IgD-negative memory B cell (primary cell): Measurements from ENCODE around the gene TLK1. TPM values are rescaled to one million over a fixed set of nuclear protein-coding genes. Genes with fewer than 3 reads are reported as not detected.
A peak's percentile ranks its signal among the peaks of the same experiment; 100 is the strongest.
"Not testable (repeated sequence)": the region's sequence is repeated elsewhere in the genome, so short reads cannot be mapped to it uniquely, and the experiment has no call there.

ENCODE experiments used
- H3K27ac Mint-ChIP-seq, 3 donors: one replicate each; pipeline ENCODE4 v1.8.0; 2020 to 2022; ENCODE audit warnings: mild to moderate bottlenecking in 3 of 3, mixed read lengths in 3 of 3, moderate library complexity in 1 of 3
- H3K27me3 Mint-ChIP-seq: one replicate; pipeline ENCODE4 v1.8.0; 2021; ENCODE audit warnings: mixed read lengths
- H3K36me3 Mint-ChIP-seq: one replicate; pipeline ENCODE4 v1.8.0; 2020; ENCODE audit warnings: mild to moderate bottlenecking, mixed read lengths
- H3K4me1 Mint-ChIP-seq, 3 donors: one replicate each; pipeline ENCODE4 v1.8.0; 2020 to 2022; ENCODE audit warnings: mixed read lengths in 3 of 3, mild to moderate bottlenecking in 1 of 3
- H3K4me3 Mint-ChIP-seq, 4 donors: one replicate each; pipeline ENCODE4 v1.8.0; 2020 to 2022; ENCODE audit warnings: mild to moderate bottlenecking in 4 of 4, mixed read lengths in 4 of 4, moderate library complexity in 3 of 4
- H3K9me3 Mint-ChIP-seq, 3 donors: one replicate each; pipeline ENCODE4 v1.8.0; 2020 to 2021; ENCODE audit warnings: mixed read lengths in 3 of 3, mild to moderate bottlenecking in 1 of 3
- polyA plus RNA-seq: library from polyadenylated mRNA; unstranded; fragments of 300-500 nt; fragmentation: Illumina TruSeq; gene quantifications from one replicate; pipeline ENCODE4 v1.2.3, GENCODE V29; 2021

TLK1 gene
- polyA plus RNA-seq, 1 donor from 2014 or later = 104 TPM

- H3K27me3 Mint-ChIP-seq = no peaks in the 10 kb centered on the region
- H3K4me3 Mint-ChIP-seq = peak overlapping the region in 2 of 4 donors; percentile 51 to 75
- peak overlapping the region in 1 of 3 donors; percentile 71 for H3K27ac Mint-ChIP-seq
- peaks cover 25% of the 10 kb centered on the region for H3K36me3 Mint-ChIP-seq
- H3K9me3 Mint-ChIP-seq = peaks cover 5 to 15% (median 6%) of the 10 kb centered on the region in 3 donors
- H3K4me1 Mint-ChIP-seq = peaks cover 22 to 41% (median 36%) of the 10 kb centered on the region in 3 donors
These were observed 65.6 kb downstream of the TLK1 start for GRCh38 chr2:171095014-171095582.

GRCh38 chr2:171091517-171091916 is 69.2 kb downstream of the TLK1 start:
- not testable (repeated sequence) for H3K36me3 Mint-ChIP-seq, H3K4me3 Mint-ChIP-seq, H3K27ac Mint-ChIP-seq, H3K27me3 Mint-ChIP-seq, H3K9me3 Mint-ChIP-seq
- H3K4me1 Mint-ChIP-seq = peaks cover 41 to 62% (median 56%) of the 10 kb centered on the region in 3 donors

GRCh38 chr2:171089489-171089888 is 71.2 kb downstream of the TLK1 start:
- H3K9me3 Mint-ChIP-seq = no peaks in the 10 kb centered on the region
- no peak overlapping the region for H3K4me3 Mint-ChIP-seq
- H3K36me3 Mint-ChIP-seq = peaks cover 6% of the 10 kb centered on the region
- H3K4me1 Mint-ChIP-seq = peaks cover 39 to 58% (median 51%) of the 10 kb centered on the region in 3 donors
- H3K27me3 Mint-ChIP-seq = no peaks in the 10 kb centered on the region
- peak overlapping the region in 1 of 3 donors; percentile 50 for H3K27ac Mint-ChIP-seq

DNA sequence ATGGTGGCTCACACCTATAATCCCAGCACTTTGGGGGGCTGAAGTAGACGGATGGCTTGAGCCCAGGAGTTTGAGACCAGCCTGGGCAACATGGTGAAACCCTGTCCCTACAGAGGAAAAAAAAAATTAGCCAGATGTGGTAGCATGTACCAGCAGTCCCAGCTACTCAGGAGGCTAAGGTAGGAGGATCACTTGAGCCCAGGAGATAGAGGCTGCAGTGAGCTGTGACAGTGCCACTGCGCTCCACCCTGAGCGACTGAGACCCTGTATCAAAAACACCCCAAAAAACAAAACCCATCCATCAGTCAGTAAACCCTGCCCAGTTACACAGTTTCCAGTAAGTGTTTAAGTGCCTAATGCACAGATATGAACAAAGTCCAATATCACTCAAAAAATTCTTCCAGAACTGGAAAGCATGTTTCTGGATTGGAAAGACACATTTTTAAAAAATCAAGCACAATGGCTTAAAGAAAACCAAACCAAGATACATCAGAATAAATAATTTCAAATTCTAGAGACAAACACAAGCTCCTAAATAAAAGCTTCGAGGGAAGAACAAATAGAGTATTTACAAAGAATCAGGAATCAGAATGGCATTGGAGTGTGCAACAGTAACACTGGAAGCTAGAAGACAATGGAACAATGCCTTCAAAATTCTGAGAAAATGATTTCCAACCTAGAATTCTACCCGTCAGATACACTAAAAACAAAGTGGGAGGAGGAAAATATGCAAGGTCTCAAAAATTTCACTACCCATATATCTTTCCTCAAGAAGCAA is 72.4 kb downstream of the TLK1 start:
- H3K27ac Mint-ChIP-seq = peak overlapping the region in 2 of 3 donors; percentile 34 to 42
- H3K4me3 Mint-ChIP-seq = no peak overlapping the region
- peaks cover 6% of the 10 kb centered on the region for H3K36me3 Mint-ChIP-seq
- H3K4me1 Mint-ChIP-seq = peaks cover 34 to 58% (median 50%) of the 10 kb centered on the region in 3 donors
- H3K27me3 Mint-ChIP-seq = no peaks in the 10 kb centered on the region
- no peaks in the 10 kb centered on the region for H3K9me3 Mint-ChIP-seq

GRCh38 chr2:171087547-171087946 is 73.1 kb downstream of the TLK1 start:
- H3K9me3 Mint-ChIP-seq = no peaks in the 10 kb centered on the region
- H3K4me3 Mint-ChIP-seq = no peak overlapping the region
- H3K4me1 Mint-ChIP-seq = peaks cover 31 to 53% (median 44%) of the 10 kb centered on the region in 3 donors
- H3K27ac Mint-ChIP-seq = peak overlapping the region in 2 of 3 donors; percentile 68 to 88
- H3K36me3 Mint-ChIP-seq = peaks cover 6% of the 10 kb centered on the region
- H3K27me3 Mint-ChIP-seq = no peaks in the 10 kb centered on the region

DNA sequence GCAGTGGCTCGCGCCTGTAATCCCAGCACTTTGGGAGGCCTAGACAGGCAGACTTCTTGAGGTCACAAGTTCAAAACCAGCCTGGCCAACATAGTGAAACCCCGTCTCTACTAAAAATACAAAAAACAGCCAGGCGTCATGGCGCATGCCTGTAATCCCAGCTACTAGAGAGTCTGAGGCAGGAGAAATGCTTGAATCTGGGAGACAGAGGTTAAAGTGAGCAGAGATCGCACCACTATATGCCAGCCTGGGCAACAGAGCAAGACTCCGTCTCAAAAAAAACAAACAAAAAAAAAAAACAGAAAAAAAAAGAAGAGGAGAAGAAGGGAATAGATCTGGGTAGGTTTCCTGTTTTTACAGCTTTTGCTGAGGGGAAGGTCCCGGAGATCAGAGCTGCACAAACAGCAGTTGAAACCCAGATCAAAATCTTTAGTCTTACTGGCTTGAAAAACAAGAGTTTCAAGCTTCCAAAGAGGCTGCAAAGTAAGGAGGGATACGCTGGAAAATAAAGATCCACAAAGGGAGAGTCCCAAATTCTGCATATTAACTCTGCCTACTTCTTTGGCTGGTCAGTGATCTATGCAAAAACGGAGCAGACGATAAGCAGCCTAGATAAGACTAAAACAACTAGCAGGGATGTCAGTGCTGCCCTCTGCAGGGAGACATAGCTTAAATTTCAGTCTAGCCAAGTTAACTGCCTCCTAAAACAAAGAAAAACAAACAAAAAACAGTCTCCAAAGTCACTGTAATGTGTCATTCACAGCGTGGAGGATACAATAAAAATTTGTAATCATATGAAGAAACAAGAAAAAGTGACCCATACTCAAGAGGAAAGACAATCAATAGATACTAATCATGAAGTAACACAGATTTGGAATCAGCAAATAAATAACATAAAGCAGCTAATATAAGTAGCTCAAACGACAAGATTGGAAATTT is 74.1 kb downstream of the TLK1 start:
- Mint-ChIP-seq H3K27ac (peak overlapping the region; percentile 47 to 88 (median 68)), H3K4me1 (peaks cover 34 to 48% (median 42%) of the 10 kb centered on the region in 3 donors), H3K9me3 (no peaks in the 10 kb centered on the region), H3K36me3 (peaks cover 3% of the 10 kb centered on the region), H3K4me3 (no peak overlapping the region), H3K27me3 (no peaks in the 10 kb centered on the region)

- peaks cover 3% of the 10 kb centered on the region for H3K36me3 Mint-ChIP-seq
- H3K4me3 Mint-ChIP-seq = peak overlapping the region in 1 of 4 donors; percentile 42
- no peaks in the 10 kb centered on the region for H3K27me3 Mint-ChIP-seq
- H3K27ac Mint-ChIP-seq = peak overlapping the region in 1 of 3 donors; percentile 84
- no peaks in the 10 kb centered on the region for H3K9me3 Mint-ChIP-seq
- H3K4me1 Mint-ChIP-seq = peaks cover 29 to 47% (median 36%) of the 10 kb centered on the region in 3 donors
These were observed 76.6 kb downstream of the TLK1 start for GRCh38 chr2:171084128-171084527.

DNA sequence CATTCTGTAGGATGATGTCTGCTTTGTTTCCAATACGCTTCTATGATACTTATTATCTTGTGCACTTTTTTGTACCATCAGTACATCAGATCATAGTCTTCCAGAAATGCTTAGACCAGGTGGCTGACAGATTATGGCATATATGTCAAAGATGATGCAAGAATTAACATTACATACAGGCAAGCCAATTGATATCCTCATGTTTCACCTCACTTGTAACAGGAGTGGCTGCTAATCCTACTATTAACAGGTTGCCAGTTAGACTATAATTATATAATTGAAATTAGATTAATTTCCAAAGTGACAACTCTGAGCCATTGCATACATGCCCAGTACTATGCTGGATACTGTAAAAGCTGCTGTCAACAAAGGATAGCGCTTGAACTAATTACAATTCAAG is 77.2 kb downstream of the TLK1 start:
- H3K27me3 Mint-ChIP-seq = no peaks in the 10 kb centered on the region
- H3K9me3 Mint-ChIP-seq = no peaks in the 10 kb centered on the region
- H3K36me3 Mint-ChIP-seq = no peaks in the 10 kb centered on the region
- peaks cover 27 to 43% (median 34%) of the 10 kb centered on the region in 3 donors for H3K4me1 Mint-ChIP-seq
- peak overlapping the region in 2 of 3 donors; percentile 25 to 67 for H3K27ac Mint-ChIP-seq
- no peak overlapping the region for H3K4me3 Mint-ChIP-seq

DNA sequence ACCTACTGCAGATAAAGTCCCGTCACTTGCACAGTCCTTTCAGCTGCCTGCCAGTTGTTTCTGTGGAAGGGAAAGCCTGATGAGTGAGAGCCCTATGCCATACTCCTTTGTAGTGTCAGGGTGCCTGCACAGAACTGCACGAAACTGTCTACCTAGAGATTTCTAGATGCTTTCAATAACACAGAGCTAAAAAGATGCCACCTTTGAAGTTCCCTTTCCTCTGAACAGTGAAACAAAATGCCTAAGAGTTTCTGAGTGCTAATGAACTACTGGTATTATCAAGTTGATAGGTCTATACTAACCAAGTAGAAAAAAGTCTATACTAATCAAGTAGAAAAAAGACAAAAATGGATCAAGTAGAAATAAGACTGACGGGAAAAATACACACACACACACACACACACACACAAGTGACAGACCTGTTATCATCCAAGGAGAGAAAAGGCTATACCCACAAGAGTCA is 79.0 kb downstream of the TLK1 start:
- H3K36me3 Mint-ChIP-seq = no peaks in the 10 kb centered on the region
- peak overlapping the region in 1 of 3 donors; percentile 85 for H3K27ac Mint-ChIP-seq
- no peak overlapping the region for H3K4me3 Mint-ChIP-seq
- no peaks in the 10 kb centered on the region for H3K9me3 Mint-ChIP-seq
- no peaks in the 10 kb centered on the region for H3K27me3 Mint-ChIP-seq
- H3K4me1 Mint-ChIP-seq = peaks cover 19 to 30% (median 26%) of the 10 kb centered on the region in 3 donors

- peaks cover 14 to 26% (median 25%) of the 10 kb centered on the region in 3 donors for H3K4me1 Mint-ChIP-seq
- H3K27ac Mint-ChIP-seq = no peak overlapping the region
- no peaks in the 10 kb centered on the region for H3K9me3 Mint-ChIP-seq
- H3K36me3 Mint-ChIP-seq = no peaks in the 10 kb centered on the region
- no peaks in the 10 kb centered on the region for H3K27me3 Mint-ChIP-seq
- H3K4me3 Mint-ChIP-seq = no peak overlapping the region
These were observed 80.1 kb downstream of the TLK1 start for GRCh38 chr2:171080607-171081006.

DNA sequence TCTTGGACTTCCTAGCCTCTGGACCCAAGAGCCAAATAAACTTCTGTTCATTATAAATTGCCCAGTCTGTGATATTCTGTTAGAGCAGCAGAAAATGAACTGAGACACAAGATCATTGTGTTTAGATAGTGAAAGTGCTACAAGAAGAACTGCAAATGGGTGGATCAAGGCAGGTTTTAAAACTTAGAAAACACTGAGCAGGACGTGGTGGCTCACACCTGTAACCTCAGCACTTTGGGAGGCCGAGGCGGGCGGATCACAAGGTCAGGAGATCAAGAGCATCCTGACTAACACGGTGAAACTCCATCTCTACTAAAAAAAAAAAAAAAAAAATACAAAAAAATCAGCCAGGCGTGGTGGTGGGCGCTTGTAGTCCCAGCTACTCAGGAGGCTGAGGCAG is 84.3 kb downstream of the TLK1 start:
- H3K27ac Mint-ChIP-seq, H3K36me3 Mint-ChIP-seq, H3K4me3 Mint-ChIP-seq, H3K9me3 Mint-ChIP-seq, H3K27me3 Mint-ChIP-seq: not testable (repeated sequence)
- peaks cover 6 to 11% (median 7%) of the 10 kb centered on the region in 3 donors for H3K4me1 Mint-ChIP-seq

DNA sequence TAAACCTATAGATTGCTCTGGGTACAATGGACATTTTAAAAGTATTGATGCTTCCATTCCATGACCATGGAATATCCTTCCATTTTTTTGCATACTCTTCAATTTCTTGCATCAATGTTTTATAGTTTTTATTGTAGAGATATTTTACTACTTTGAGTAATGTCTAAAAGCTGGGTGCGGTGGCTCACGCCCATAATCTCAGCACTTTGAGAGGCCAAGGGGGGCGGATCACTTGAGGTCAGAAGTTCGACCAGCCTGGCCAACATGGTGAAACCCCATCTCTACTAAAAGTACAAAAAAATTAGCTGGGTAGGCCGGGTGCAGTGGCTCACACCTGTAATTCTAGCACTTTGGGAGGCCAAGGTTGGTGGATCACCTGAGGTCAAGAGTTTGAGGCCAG is 88.5 kb downstream of the TLK1 start:
- peaks cover 0 to 9% (median 8%) of the 10 kb centered on the region in 3 donors for H3K4me1 Mint-ChIP-seq
- no peak overlapping the region for H3K27ac Mint-ChIP-seq
- no peaks in the 10 kb centered on the region for H3K27me3 Mint-ChIP-seq
- no peaks in the 10 kb centered on the region for H3K9me3 Mint-ChIP-seq
- peaks cover 11% of the 10 kb centered on the region for H3K36me3 Mint-ChIP-seq
- H3K4me3 Mint-ChIP-seq = no peak overlapping the region

DNA sequence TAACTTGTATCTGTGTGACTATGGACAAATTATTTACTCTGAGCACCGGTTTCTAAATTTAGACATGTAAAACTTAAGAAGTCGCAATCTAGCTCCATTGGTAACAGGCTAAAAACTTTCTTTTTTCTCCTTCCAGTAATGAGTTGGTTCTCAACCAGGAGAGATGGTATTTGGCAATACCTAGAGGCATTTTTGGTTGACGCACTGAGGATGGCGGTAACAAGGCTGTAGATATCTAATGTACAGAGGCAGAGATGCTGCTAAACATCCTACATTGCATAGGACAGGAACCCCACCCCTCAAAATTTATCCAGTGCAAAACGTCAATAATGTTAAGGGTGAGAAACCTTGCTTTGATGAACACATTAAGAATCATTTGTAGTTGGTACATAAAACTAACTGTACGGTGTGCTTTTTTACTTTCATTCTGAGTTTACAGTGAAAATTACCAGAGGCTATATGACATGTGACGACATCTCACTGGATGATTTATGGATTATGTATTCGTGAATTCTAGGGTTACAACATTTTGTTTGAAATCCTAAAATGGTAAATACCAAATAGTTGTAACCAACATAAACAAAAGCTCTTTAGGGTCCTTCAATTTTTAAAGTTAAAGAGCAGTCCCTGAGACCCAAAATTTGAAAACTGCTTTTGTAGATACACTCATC is 91.3 kb downstream of the TLK1 start:
- Mint-ChIP-seq H3K9me3 (no peaks in the 10 kb centered on the region), H3K4me3 (no peak overlapping the region), H3K4me1 (peaks cover 2 to 7% (median 4%) of the 10 kb centered on the region in 3 donors), H3K27ac (no peak overlapping the region), H3K27me3 (no peaks in the 10 kb centered on the region), H3K36me3 (peaks cover 11% of the 10 kb centered on the region)

GRCh38 chr2:171066110-171066509 is 94.6 kb downstream of the TLK1 start:
- Mint-ChIP-seq H3K27ac (no peak overlapping the region), H3K4me1 (peaks cover 2 to 11% (median 7%) of the 10 kb centered on the region in 3 donors), H3K9me3 (no peaks in the 10 kb centered on the region), H3K27me3 (no peaks in the 10 kb centered on the region), H3K36me3 (peaks cover 7% of the 10 kb centered on the region), H3K4me3 (no peak overlapping the region)
